ENCODE measurements around the gene DIRAS1.
"Not testable (repeated sequence)": the region's sequence is repeated elsewhere in the genome, so short reads cannot be mapped to it uniquely, and the experiment has no call there.

Gene DIRAS1

DNA sequence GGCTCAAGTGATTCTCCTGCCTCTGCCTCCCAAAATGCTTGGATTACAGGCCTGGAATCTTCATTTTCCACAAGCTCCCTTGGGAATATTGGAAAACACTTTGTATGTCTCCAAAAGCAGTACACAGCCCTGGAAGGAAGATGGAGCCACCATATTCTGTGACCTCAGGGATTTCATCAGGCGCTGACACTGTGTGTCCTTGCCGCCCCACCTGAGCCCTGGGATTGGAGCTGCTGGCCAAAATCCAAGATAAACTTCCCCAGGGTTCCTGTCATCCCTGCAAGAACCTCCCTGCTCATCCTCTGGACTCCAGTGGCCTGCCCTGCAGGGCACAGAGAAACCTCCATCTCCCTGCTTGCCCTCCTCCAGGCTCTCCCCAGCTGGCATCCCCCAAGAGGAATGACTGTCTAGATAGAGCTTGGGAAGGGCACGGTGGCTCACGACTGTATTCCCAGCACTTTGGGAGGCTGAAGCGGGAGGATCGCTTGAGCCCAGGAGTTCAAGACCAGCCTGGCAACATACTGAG is 17.4 kb downstream of the DIRAS1 start:
- no peak for DNase-seq

DNA sequence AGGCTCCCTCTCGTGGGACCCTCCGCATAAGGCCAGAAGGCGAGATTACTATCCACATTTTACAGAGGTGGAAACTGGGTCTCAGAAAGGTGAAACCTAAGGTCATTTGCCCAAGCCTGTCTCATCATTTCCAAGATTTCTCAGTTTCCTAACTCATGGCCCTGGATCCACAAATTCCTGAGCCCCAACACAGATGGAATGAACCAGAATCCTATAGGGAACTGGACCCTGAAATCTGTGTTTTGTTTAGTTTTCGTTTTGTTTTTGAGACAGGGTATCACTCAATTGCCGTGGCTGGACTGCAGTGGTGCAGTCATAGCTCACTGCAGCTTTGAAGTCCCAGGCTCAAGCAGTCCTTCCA is 18.1 kb downstream of the DIRAS1 start:
- DNase-seq = no peak

- peak; percentile 47 for DNase-seq
Observed at GRCh38 chr19:2702170-2703076, 18.7 kb downstream of the DIRAS1 start, which contains the start of gene GNG7. Gene GNG7 (minus strand): TSS chr19:2702694. CDS start chr19:2520688, 182,006 bp downstream.

DNA sequence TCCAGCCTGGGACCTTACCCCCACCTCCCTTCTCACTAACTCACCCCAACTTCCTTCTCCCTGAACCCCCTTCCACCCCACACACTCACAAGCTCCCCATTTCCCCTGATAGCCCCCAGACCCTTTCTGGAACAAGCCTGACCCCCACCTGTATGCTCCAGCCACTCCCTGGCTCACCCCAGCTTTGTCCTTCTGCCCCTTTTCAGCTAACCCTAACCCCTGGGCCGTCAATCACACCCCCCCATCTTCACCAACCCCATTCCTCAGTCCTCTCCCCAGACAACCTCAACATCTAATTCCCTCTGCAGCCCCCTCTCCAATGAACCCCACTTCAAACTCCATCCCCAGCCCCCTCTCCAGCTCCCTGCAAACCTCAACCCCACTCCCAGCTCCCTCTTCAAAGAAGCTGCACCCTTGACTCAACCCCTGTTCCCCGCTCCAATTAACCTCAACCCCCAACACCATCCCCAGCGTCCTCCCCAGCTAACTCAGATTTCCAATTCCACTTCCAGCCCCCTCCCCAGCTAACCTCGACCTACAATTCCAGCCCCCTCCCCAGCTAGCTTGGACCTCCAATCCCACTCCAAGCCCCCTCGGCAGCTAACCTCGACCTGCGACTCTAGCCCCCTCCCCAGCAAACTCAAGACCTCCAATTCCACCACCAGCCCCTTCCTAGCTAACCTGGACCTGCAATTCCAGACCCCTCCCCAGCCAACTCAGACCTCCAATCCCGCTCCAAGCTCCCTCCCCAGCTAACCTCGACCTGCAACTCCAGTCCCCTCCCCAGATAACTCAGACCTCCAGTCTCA is 19.6 kb downstream of the DIRAS1 start:
- DNase-seq = no peak

DNA sequence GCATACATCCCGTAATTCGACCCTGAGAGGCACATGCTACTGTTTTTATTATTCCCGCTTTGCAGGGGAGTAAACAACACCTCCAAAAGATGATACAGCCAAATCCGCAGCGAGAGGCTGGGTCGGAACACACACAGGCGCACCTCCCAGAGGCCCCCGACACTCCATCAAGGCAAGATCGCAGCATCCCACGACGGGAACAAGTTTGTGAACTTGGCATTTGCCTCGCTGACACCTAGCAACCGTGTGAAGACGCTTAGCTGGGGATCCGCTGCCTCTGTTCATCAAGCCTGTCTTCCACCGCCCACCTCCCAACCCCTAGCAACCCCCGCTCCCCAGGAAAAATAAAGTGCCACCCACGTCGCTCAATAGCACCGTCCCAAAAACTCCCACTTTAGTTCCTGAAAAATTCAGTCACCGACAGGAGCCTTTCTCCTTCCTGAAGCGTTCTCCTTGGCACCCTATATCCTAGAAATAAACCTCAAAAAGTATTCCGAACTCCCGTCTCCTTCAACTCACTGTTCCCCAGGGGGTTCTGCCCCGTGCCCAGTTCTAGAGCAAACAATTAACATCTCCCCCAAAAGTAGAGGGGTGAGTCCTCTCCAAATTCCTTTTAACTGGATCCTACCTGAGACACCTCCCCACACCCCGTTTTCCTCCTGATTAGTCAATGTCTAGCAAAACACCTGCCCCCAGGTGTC is 20.4 kb downstream of the DIRAS1 start:
- DNase-seq = no peak

DNA sequence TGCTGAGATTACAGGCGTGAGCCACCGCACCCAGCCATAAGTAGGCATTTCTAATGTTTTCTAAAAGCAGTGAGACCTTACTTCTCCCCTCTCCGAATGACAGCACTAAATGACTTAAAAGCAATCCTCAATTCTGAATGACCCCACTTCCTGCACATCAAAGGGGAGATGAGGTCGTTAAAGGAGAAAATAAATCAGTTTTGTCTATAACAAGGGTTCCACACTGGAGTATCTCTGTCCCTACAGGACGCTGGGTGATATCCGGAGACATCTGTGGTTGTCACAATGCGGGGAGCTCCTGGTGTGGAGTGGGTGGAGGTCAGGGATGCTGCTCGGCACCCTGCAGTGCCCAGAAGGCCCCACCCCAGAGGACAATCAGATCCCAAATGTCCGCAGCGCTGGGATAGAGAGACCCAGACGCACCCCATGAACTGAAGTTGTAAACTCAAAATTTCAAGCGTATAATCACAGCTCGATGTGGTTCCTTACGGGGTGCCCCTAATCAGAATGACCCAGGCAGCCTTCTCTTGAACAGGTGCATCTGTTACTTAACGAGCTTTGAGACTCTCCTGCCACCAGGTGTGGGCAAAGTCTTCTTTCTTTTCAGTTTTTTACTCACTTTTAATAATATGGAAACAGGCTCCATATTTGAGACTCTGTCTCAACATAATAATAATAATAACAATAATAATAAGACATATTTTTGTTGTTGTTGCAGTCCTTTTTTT is 21.6 kb downstream of the DIRAS1 start:
- DNase-seq = no peak

DNA sequence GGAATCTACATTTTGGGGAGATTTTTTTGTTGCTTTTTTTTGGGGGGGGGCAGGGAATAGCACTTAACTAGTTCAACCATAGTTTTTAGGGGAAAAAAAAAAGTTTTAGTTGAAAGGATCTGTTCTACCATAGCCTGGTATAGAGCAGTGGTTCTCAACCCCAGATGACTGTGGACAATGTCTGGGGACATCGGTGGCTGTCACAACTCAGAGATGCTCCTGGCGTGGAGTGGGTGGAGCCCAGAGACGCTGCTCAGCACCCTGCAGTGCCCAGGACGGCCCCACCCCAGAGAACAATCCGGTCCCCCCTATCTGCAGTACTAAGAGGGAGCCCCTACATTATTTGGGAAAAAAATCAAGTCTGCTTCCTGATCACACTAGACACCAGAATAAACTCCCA is 27.0 kb downstream of the DIRAS1 start:
- no peak for DNase-seq

- DNase-seq = no peak
Observed at GRCh38 chr19:2693492-2694160, 27.5 kb downstream of the DIRAS1 start.

DNA sequence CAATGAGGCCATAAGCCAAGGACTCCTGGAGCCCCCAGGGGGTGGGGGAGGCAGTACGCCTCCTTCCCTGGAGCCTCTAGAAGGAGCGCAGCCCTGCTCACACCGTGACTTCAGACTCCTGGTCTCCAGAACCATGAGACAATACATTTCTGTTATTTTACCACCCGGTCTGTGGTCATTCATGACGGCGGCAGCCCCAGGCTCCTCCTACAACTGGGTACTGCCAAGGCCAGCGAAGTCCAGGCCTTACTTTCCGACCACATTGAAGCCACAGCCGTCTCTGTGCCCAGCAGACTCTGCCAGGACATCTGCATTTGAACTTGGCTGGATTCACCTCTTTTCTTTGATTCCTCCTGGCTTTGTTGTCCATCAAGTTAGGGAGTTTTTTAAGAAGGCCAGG is 29.2 kb downstream of the DIRAS1 start:
- no peak for DNase-seq

DNA sequence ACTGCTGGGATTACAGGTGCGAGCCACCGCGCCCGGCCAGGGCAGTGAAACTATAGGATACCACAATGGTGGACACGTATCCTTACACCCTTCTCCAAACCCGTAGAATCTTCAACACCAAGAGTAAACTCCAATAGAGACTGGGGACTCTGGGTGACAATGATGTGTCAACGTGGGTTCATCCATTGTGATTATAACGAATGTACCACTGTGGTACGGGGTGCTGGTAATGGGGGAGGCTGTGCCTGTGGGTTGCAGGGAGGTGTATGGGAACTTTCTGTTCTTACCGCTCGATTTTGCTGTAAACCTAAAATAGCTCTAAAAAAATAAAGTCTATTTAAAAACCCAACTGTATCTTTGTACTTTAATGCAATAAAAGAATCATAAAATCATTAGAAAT is 30.3 kb downstream of the DIRAS1 start:
- DNase-seq = no peak

GRCh38 chr19:2686360-2686759 is 34.8 kb downstream of the DIRAS1 start:
- DNase-seq = no peak

- DNase-seq = no peak
Observed at GRCh38 chr19:2685204-2685704, 35.9 kb downstream of the DIRAS1 start.

DNA sequence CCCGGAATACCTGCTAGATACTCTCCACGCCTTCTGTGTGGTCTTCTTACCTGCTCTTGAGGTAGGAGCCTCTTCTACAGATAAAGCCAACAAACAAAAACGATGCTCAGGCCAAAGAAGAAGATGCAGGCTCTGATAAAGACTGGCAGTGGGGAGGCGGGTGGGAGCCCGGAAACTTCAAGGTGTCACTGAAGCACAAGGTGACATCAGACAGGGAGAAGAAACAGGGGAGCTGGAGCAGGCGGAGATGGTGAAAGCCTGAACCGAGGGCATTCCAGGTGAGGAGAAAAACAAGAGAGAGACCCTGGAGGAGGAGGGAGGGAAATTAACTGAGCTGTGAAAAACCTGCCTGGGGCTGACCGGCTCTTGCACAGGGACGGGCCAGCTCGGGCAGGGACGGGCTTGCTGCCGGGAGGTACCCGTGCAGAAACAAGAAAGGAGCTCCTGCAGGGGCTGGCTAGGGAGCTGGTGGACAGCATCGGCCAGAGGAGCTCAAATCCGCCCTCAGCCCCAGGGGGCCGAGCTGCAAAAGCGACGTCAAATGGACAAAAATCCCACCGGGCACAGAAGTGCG is 37.7 kb downstream of the DIRAS1 start:
- DNase-seq = no peak

DNA sequence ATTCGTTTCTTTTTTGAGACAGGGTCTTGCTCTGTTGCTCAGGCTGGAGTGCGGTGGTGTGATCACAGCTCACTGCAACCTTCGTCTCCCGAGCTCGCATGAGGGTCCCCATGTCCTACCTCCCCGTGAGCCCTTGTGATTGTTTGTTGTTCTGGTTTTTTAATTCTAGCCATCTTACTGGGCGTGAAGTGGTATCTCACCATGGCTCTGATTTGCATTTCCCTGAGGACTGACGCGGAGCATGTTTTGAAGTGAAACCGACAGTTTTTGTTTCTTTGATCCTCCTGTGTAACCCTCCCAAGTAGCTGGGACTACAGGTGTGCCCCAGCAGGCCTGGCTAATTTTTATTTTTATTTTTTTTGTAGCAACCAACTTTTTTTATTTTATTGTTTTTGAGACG is 40.4 kb downstream of the DIRAS1 start:
- DNase-seq = no peak

DNA sequence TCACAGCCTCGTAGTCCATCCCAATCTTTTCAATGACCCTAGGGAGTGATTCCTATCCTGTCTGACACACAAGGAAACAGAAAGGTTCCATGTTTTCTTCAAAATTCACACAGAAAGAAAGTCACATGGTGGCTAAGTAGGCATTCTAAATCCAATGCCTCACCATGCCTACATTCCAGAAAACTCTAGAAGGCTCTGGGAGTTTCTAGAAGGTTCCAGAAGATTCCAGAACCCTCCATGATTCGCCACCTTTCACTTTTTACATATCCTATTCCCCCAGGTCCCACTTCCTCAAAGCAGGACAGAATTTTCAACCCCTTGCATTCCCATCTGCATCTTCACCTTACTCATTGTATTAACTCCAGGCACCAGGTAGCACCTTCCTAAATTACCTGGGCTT is 41.7 kb downstream of the DIRAS1 start:
- DNase-seq = no peak

DNA sequence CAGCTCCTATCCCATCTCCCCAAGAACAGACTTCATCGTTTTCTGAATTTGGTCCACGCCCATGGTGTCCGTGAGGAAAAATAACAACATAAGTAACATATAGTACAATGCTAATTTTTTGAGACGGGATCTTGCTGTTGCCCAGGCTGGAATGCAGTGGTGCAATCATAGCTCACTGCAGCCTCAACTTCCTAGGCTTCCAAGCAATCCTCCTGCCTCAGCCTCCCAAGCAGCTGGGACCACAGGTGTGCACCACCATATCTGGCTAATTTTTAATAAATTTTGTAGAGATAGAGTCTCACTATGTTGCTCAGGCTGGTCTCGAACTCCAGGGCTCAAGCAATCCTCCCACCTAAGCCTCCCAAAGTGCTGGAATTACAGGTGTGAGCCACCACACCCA is 42.2 kb downstream of the DIRAS1 start:
- DNase-seq = not testable (repeated sequence)

DNA sequence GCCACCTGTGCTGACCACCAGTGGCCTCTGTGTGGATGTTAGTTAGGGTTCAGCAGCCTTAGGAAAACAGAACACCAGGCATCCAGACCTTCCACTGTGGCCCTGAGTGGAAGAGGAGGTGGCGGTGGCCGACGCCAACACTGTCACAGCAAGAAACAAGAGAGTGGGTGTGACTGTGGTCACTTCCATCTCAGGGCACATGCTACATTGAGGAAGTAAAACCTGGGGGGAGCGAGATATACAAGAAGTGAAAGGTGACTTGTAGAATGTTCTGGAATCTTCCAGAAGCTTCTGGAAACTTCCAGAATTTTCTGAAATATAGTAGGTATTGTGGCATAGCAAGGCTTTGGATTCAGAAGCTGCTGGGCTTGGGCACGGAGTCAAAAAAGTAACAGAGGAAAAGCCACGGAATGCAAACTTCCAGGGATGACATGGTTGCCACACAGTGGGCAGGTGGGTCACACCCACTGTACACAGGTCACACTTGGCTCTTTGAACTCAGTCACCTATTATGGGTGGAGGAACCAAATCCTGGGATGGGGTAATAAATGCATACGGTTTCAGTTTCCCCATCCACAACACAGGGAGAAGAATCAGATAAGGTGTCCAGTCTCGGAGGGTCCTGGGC is 43.0 kb downstream of the DIRAS1 start:
- DNase-seq = no peak

- no peak for DNase-seq
Observed at GRCh38 chr19:2676823-2677222, 44.3 kb downstream of the DIRAS1 start.

DNA sequence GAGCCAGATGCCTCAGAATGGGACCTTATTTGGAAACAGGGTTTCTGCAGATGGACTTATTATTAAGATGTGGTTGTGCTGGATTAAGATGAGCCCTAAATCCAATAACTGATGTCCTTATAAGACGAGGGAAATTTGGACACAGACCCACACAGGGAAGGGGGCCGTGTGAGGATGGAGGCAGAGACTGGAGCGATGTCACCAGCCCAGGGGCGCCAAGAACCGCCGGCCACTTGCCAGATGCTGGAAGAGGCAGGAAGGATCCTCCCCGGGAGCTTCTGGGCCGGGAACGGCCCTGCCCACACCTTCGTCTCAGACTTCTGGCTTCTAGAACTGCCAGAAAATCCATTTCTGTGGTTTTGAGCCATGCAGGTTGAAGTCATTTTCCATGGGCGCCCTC is 45.3 kb downstream of the DIRAS1 start:
- DNase-seq = no peak

DNA sequence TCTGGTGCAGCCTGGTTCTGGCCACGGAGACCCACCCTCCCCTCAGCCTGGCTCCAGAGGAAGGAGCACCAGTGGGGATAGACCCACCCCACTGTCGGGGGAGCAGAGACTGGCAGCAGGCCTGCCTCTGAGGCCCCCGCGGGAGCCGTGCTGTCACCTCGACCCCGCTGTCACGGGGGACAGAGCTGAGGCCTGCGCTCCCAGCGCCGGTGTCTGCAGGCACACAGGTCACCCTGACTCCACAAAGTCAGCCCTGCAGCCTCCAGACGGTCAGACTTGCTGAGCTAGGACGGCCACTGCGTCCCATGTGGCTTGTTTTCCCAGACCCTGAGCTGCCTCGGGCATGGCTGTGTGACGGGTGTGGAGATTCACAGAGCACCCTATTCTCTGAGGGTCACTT is 51.0 kb downstream of the DIRAS1 start:
- DNase-seq = no peak
